Bronchial epithelial cell (primary cell): Measurements from ENCODE around the gene ABCD1. TPM values are rescaled to one million over a fixed set of nuclear protein-coding genes. Genes with fewer than 3 reads are reported as not detected.

Experiments
- DNase-seq: peaks from one replicate; pipeline ENCODE4 v3.0.0-alpha.2; 2010; ENCODE audit warnings: low read depth
- FAIRE-seq: peaks from 2 replicates; lab custom pipeline; 2011; peaks lifted over from hg19 to GRCh38; lab: Jason Lieb, UNC
- H3K27me3 ChIP-seq: 2 replicates; pipeline ENCODE4 v1.5.1; 2011; ENCODE audit warnings: low read length; ENCODE audit not compliant: control insufficient read depth, insufficient read depth
- H3K36me3 ChIP-seq: 2 replicates; pipeline ENCODE4 v1.5.1; 2011; ENCODE audit warnings: low read length; ENCODE audit not compliant: control insufficient read depth, insufficient read depth
- H3K4me3 ChIP-seq: 2 replicates; pipeline ENCODE4 v1.5.1; 2011; ENCODE audit warnings: mild to moderate bottlenecking, low read depth, low read length, control low read depth
- CTCF ChIP-seq: IDR thresholded peaks from 2 replicates; pipeline ENCODE4 v1.5.1; 2011; ENCODE audit warnings: mild to moderate bottlenecking, moderate library complexity, low read length, control low read depth, inconsistent platforms; ENCODE audit not compliant: insufficient read depth, severe bottlenecking
- total RNA-seq: library from RNA; depleted of rRNA; stranded (reverse); fragments of >200 nt; gene quantifications from 2 replicates; pipeline ENCODE4 v1.2.1, GENCODE V29; 2014

Gene ABCD1
- total RNA-seq, 1 donor from 2014 or later: 1.8 TPM

GRCh38 chrX:153770601-153771414 is 46.2 kb downstream of the ABCD1 start:
- FAIRE-seq (no peak), DNase-seq (no peak)
- no peak overlapping the region for H3K4me3 ChIP-seq
- H3K27me3 ChIP-seq: no peaks in the 10 kb centered on the region
- peaks cover 12% of the 10 kb centered on the region for H3K36me3 ChIP-seq
- no peak for TF ChIP-seq CTCF

- no peak for FAIRE-seq
- Histone ChIP-seq H3K36me3 (peaks cover 12% of the 10 kb centered on the region), H3K27me3 (no peaks in the 10 kb centered on the region), H3K4me3 (no peak overlapping the region)
- TF ChIP-seq CTCF: no peak
- no peak for DNase-seq
Measured at GRCh38 chrX:153771415-153772315, 47.0 kb downstream of the ABCD1 start.

GRCh38 chrX:153772316-153773217 is 47.9 kb downstream of the ABCD1 start:
- no peak overlapping the region for H3K4me3 ChIP-seq
- DNase-seq (no peak), FAIRE-seq (no peak)
- peaks cover 12% of the 10 kb centered on the region for H3K36me3 ChIP-seq
- TF ChIP-seq CTCF: no peak
- H3K27me3 ChIP-seq: no peaks in the 10 kb centered on the region

- no peak for TF ChIP-seq CTCF
- Histone ChIP-seq H3K27me3 (no peaks in the 10 kb centered on the region), H3K36me3 (peaks cover 12% of the 10 kb centered on the region), H3K4me3 (no peak overlapping the region)
- DNase-seq (no peak), FAIRE-seq (no peak)
Measured at GRCh38 chrX:153773218-153773611, 48.6 kb downstream of the ABCD1 start.

GRCh38 chrX:153773741-153774575 is 49.3 kb downstream of the ABCD1 start:
- peaks cover 11% of the 10 kb centered on the region for H3K36me3 ChIP-seq
- FAIRE-seq: no peak
- TF ChIP-seq CTCF: no peak

More at GRCh38 chrX:153773741-153774575, 49.3 kb downstream of the ABCD1 start:
- no peaks in the 10 kb centered on the region for H3K27me3 ChIP-seq
- DNase-seq: no peak
- H3K4me3 ChIP-seq: no peak overlapping the region
